Measurements from ENCODE around the gene GABBR2. TPM values are rescaled to one million over a fixed set of nuclear protein-coding genes. Genes with fewer than 3 reads are reported as not detected.

The GABBR2 gene
- total RNA-seq, 2 experiments from 2014 or later, result not detected

- ATAC-seq (ENCODE audit: poor library complexity) (no peak), DNase-seq (no peak)
- ChIA-PET CTCF (no interaction called here), POLR2A (no interaction called here)
- intact Hi-C loops (cut with DNase I, micrococcal nuclease), result no loop called here
- Histone ChIP-seq H3K9me3 (ENCODE audit: control insufficient read depth in 1 of 2, insufficient read depth in 1 of 2, low read length in 2 of 2) (no peaks in the 10 kb centered on the region), H3K4me3 (ENCODE audit: low read length) (no peak overlapping the region), H3K27ac (ENCODE audit: low read depth in 1 of 2, low read length in 2 of 2) (no peak overlapping the region), H3K36me3 (ENCODE audit: insufficient read depth, low read length) (no peaks in the 10 kb centered on the region), H3K27me3 (ENCODE audit: control insufficient read depth in 1 of 2, insufficient read depth in 2 of 2, low read length in 2 of 2) (no peaks in the 10 kb centered on the region), H3K4me1 (ENCODE audit: insufficient read depth, low read length) (no peaks in the 10 kb centered on the region)
- Mint-ChIP-seq H3K27ac (no peak overlapping the region), H3K4me3 (no peak overlapping the region), H3K27me3 (no peaks in the 10 kb centered on the region), H3K36me3 (ENCODE audit: low read depth) (no peaks in the 10 kb centered on the region), H3K9me3 (no peaks in the 10 kb centered on the region), H3K4me1 (ENCODE audit: low read depth) (no peaks in the 10 kb centered on the region)
- no peak for TF ChIP-seq CTCF (IDR thresholded peaks at IDR 0.05)
Measured at GRCh38 chr9:98563988-98564387, 144.7 kb downstream of the GABBR2 start.

- CTCF ChIA-PET, result interaction anchor here (0.7 kb wide), 1 partner anchor 59 kb away, joined by 3 read pairs; no protein-coding TSS in a partner anchor
- Mint-ChIP-seq H3K4me1 (ENCODE audit: low read depth) (no peaks in the 10 kb centered on the region), H3K27me3 (peaks cover 3% of the 10 kb centered on the region), H3K36me3 (ENCODE audit: low read depth) (no peaks in the 10 kb centered on the region), H3K27ac (no peak overlapping the region), H3K9me3 (no peaks in the 10 kb centered on the region), H3K4me3 (no peak overlapping the region)
- Histone ChIP-seq H3K36me3 (ENCODE audit: insufficient read depth, low read length) (no peaks in the 10 kb centered on the region), H3K9me3 (ENCODE audit: control insufficient read depth in 1 of 2, insufficient read depth in 1 of 2, low read length in 2 of 2) (no peaks in the 10 kb centered on the region), H3K4me3 (ENCODE audit: low read length) (no peak overlapping the region), H3K4me1 (ENCODE audit: insufficient read depth, low read length) (no peaks in the 10 kb centered on the region), H3K27me3 (ENCODE audit: control insufficient read depth in 1 of 2, insufficient read depth in 2 of 2, low read length in 2 of 2) (no peaks in the 10 kb centered on the region), H3K27ac (ENCODE audit: low read depth in 1 of 2, low read length in 2 of 2) (no peak overlapping the region)
- ATAC-seq (ENCODE audit: poor library complexity), result no peak
- intact Hi-C loops (cut with DNase I, micrococcal nuclease), result no loop called here
- no peak for DNase-seq
- no peak for TF ChIP-seq CTCF (IDR thresholded peaks at IDR 0.05)
- POLR2A ChIA-PET, result no interaction called here
Measured at GRCh38 chr9:98563212-98563907, 145.4 kb downstream of the GABBR2 start.

- ATAC-seq (ENCODE audit: poor library complexity) (no peak), DNase-seq (no peak)
- Mint-ChIP-seq H3K27me3 (peaks cover 3% of the 10 kb centered on the region), H3K4me3 (no peak overlapping the region), H3K4me1 (ENCODE audit: low read depth) (no peaks in the 10 kb centered on the region), H3K27ac (no peak overlapping the region), H3K36me3 (ENCODE audit: low read depth) (no peaks in the 10 kb centered on the region), H3K9me3 (no peaks in the 10 kb centered on the region)
- H3K27ac ChIP-seq (ENCODE audit: low read depth in 1 of 2, low read length in 2 of 2), result no peak overlapping the region
- H3K4me3 ChIP-seq (ENCODE audit: low read length), result no peak overlapping the region
- H3K4me1 ChIP-seq (ENCODE audit: insufficient read depth, low read length), result no peaks in the 10 kb centered on the region
- ChIA-PET CTCF (no interaction called here), POLR2A (no interaction called here)
- no peak for TF ChIP-seq CTCF (IDR thresholded peaks at IDR 0.05)
- H3K36me3 ChIP-seq (ENCODE audit: insufficient read depth, low read length), result no peaks in the 10 kb centered on the region
- intact Hi-C loops (cut with DNase I, micrococcal nuclease), result no loop called here
- H3K9me3 ChIP-seq (ENCODE audit: control insufficient read depth in 1 of 2, insufficient read depth in 1 of 2, low read length in 2 of 2), result no peaks in the 10 kb centered on the region
- peaks cover 0 to 4% of the 10 kb centered on the region in 2 experiments for H3K27me3 ChIP-seq (ENCODE audit: control insufficient read depth in 1 of 2, insufficient read depth in 2 of 2, low read length in 2 of 2)
Measured at GRCh38 chr9:98559561-98559960, 149.2 kb downstream of the GABBR2 start.

Data from CD4-positive, alpha-beta T cell (primary cell).